Activated CD4-positive, alpha-beta T cell treated with anti-CD3 and anti-CD28 coated beads, Interleukin-2, amount 50 U/mL, for 4 hours (primary cell): Measurements from ENCODE around the gene PLCL1.

Experiments
- DNase-seq, 2 experiments: peaks; one replicate each; pipeline ENCODE4 v3.0.0-alpha.2; 2020

The PLCL1 gene

GRCh38 chr2:197964720-197965119, 160.3 kb downstream of the PLCL1 start:
- DNase-seq = no peak

DNA sequence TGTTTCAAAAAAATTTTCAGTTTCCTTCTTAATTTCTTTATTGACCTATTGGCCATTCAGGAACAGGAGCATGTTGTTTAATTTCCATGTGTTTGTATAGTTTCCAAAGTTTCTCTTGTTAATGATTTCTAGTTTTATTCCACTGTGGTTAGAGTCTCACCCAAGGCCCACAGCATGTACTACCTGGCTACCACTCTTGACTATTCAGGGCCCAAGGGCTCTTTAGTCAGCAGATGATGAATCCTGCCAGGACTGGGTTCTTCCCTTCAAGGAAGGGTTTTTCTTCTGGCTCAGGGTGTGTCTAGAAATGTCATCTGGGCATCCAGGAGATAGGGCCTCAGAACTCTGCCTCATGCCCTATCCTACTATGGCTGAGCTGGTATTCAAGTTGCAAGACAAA, 161.4 kb downstream of the PLCL1 start:
- DNase-seq = no peak

- no peak for DNase-seq
Measured at GRCh38 chr2:197969391-197969893, 165.0 kb downstream of the PLCL1 start.

GRCh38 chr2:197972061-197972460, 167.7 kb downstream of the PLCL1 start:
- no peak for DNase-seq

- no peak for DNase-seq
Measured at GRCh38 chr2:197972587-197972986, 168.2 kb downstream of the PLCL1 start.

DNA sequence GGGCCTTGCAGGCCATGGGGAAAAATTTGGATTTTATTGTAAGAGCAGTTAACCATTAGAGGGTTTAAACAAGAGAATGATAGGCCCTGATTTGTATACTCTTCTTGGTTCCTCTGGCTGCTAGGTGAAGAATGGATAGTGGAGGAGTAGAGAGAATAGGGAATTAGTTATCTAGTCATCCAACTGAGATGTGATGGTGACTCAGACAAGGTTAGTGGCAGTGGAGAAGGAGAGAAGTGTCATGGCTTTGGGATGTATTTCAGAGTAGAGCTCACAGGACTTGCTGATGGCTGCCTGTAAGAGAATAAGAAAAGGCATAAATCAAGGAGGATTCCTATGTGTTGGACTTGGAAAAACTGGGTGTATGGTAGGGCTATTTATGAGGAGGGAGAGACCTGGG, 169.4 kb downstream of the PLCL1 start:
- DNase-seq = no peak

- no peak for DNase-seq
Measured at GRCh38 chr2:197975931-197976519, 171.6 kb downstream of the PLCL1 start.

GRCh38 chr2:197978971-197979370, 174.6 kb downstream of the PLCL1 start:
- DNase-seq = no peak

DNA sequence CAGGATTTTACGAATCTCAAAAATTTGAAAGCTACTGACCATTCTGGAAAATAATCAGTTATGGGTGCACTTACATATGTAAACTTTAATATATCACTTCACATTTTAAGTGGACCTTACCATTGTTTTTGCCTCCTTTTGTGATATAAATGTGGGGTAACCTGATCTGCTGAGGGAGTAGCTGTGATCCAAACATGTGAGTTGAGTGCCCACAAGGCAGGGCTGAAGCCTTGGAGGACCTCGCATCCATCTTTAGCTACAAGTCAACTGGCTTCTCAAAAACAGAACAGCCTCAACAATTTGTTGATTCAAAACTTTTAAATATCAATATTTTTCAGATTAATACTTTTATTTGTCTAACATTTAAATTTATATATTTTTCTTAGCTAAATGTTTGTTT, 178.2 kb downstream of the PLCL1 start:
- DNase-seq = no peak

DNA sequence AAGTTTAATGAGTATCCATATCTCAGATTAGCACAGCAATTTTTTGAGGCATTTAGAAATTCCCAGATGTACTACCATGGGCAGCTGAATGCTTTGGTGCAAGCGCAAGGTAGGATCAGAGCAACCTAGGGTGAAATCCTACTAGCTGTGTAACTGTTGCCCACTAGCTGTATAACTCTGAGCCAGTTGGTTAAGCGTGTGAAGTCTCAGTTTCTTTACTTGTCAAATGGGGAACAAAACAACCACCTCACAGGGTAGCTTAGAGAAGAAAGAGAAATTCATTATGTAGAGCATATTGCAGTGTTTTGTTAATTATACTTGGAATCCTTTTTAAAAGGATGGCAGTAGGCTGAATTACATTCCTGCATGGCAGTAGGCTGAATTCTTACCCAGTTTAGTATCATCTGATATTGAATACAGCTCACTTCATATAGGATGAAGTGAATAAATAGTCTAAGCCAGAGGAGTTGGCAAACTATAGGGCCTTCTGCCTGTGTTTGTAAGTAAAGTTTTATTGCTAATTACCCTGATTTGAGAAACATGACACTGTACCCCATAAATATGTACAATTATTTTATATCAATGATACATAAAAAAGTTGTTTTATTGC, 180.7 kb downstream of the PLCL1 start:
- no peak for DNase-seq

GRCh38 chr2:197986977-197987376, 182.6 kb downstream of the PLCL1 start:
- DNase-seq = no peak

- no peak for DNase-seq
Measured at GRCh38 chr2:197990356-197990755, 186.0 kb downstream of the PLCL1 start.

- DNase-seq = no peak
Measured at GRCh38 chr2:197992482-197993133, 188.2 kb downstream of the PLCL1 start.

DNA sequence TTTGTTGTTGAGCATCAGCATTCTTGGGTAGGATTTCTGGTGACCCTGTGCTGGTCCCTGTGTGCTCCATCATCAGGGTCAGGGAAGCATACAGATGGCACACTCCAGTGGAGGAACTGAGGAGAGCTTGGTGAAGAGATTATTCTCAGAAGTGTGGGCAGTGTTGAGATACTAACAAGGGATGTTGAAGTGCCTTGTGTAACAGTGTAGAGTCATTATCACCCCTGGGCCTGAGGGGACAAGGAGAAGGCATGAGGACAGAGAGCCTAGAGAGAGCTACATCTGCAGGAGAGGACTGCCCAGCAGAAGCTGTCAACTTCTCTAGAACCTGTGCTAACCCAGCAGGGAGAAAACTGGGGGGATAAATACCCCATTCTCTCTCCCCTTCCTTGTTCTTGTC, 189.0 kb downstream of the PLCL1 start:
- no peak for DNase-seq

- peak in 1 of 2 experiments; percentile 7 for DNase-seq
Measured at GRCh38 chr2:197993830-197994229, 189.4 kb downstream of the PLCL1 start.

- no peak for DNase-seq
Measured at GRCh38 chr2:197994751-197995150, 190.4 kb downstream of the PLCL1 start.

DNA sequence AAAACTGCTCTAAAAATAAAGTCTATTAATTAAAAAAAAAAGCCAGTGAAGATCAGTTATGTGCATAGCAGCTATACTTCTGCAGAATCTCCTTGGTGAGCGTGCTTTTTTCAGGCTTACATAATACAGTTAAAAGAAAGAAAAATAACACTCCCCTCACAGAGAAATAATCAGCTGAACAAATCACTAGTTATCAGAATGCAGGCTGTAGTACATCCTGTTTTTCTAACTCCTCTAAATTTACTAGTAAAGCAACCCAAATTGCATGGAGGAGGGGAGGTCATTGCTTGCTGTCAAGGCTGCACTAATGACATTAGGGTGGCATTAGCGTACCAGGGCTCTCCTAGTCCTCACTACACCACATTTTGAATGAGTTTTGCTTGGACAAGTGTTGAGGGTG, 192.2 kb downstream of the PLCL1 start:
- no peak for DNase-seq

GRCh38 chr2:197997083-197997541, 192.7 kb downstream of the PLCL1 start:
- DNase-seq = no peak

DNA sequence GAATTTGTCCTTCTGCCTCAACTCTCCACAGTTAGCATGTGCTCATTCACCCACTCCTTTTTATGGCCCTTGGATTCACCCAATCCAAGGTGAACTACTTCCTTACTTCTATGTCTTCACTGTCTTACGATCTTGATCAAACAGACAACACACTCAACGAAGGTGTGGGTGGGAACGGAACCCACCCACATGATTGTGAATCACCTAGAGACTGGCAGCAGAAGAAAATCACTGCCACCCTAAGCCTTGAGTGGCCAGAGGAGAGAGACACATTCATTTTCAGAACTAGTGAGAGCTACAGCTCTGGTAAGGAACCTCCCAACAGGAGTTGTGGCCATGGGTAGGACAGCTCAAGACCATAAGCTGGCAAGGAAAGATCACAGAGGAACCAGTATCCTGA, 194.3 kb downstream of the PLCL1 start:
- DNase-seq = peak; percentile 26 to 42

DNA sequence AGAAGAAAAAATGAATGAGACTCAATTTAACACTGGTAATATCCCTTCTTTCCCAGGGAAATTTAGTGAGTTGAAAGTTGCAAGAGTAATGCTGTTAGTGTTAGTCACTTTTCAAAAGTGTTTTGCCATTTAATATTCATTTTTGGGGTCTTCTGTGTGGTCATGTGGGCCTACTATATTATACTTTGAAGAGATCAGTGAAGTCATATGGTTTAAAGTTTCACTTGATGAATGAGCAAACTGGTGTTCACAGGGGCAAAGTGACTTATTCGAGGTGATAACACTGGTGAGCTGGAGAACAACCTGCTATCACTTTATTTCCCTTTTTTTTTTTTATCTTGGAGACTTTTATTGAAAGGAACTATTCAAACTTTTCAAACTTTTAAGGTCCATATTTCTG, 196.0 kb downstream of the PLCL1 start:
- no peak for DNase-seq

DNA sequence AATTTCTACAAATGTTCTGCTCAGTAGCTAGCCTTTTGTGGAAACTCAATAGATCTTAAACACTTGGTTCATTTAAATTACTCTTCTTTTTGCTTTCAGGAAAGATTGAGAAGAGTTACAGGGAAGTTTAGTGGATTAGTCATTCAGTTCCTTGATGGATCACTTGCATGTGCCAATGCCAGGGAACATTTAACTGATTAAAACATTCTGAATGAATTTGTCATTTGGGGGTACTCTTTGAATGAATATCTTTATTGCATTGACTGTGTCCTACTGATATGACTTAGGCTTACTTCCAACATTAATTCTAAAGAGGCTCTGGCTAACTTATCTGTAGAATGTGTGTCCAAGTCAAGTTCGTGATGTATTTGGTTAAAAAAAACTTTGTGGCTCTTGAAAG, 199.8 kb downstream of the PLCL1 start:
- DNase-seq = no peak

GRCh38 chr2:198004921-198005829, 200.8 kb downstream of the PLCL1 start:
- peak; percentile 21 to 28 for DNase-seq

- DNase-seq = no peak
Measured at GRCh38 chr2:198006733-198007132, 202.3 kb downstream of the PLCL1 start.
